H9 (cell line): ENCODE measurements around the gene FASLG. TPM values are rescaled to one million over a fixed set of nuclear protein-coding genes. Genes with fewer than 3 reads are reported as not detected.

Experiments
- DNase-seq: peaks from one replicate; pipeline ENCODE4 v3.0.0-alpha.2; 2017
- H2AFZ ChIP-seq: one replicate; pipeline ENCODE4 v1.6.1; 2013; ENCODE audit warnings: mild to moderate bottlenecking, low read length, control low read depth, moderate library complexity
- H2AK5ac ChIP-seq: 2 replicates; pipeline ENCODE4 v1.6.1; 2013; ENCODE audit warnings: low read length, control low read depth, mixed read lengths; ENCODE audit not compliant: insufficient read length
- H2BK120ac ChIP-seq: one replicate; pipeline ENCODE4 v1.6.1; 2013; ENCODE audit warnings: low read depth, mild to moderate bottlenecking, low read length, control low read depth, inconsistent platforms; ENCODE audit not compliant: poor library complexity, severe bottlenecking
- H2BK12ac ChIP-seq: 2 replicates; pipeline ENCODE4 v1.6.1; 2013; ENCODE audit warnings: low read length, control low read depth, mixed read lengths, low read depth; ENCODE audit not compliant: insufficient read length
- H2BK15ac ChIP-seq: 2 replicates; pipeline ENCODE4 v1.6.1; 2013; ENCODE audit warnings: low read depth, low read length, control low read depth
- H2BK20ac ChIP-seq: one replicate; pipeline ENCODE4 v1.6.1; 2013; ENCODE audit warnings: low read depth, mild to moderate bottlenecking, low read length, control low read depth, inconsistent platforms; ENCODE audit not compliant: poor library complexity, severe bottlenecking
- H2BK5ac ChIP-seq: 2 replicates; pipeline ENCODE4 v1.6.1; 2013; ENCODE audit warnings: low read length, control low read depth, mixed read lengths; ENCODE audit not compliant: insufficient read length
- H3K14ac ChIP-seq: 2 replicates; pipeline ENCODE4 v1.6.1; 2013; ENCODE audit warnings: low read length, control low read depth; ENCODE audit not compliant: insufficient read depth
- H3K18ac ChIP-seq: 2 replicates; pipeline ENCODE4 v1.6.1; 2013; ENCODE audit warnings: low read depth, mild to moderate bottlenecking, mixed read lengths, low read length, control low read depth; ENCODE audit not compliant: insufficient read length
- H3K23ac ChIP-seq: 2 replicates; pipeline ENCODE4 v1.6.1; 2013; ENCODE audit warnings: low read length, control low read depth, mixed read lengths, low read depth; ENCODE audit not compliant: insufficient read length
- H3K23me2 ChIP-seq: 2 replicates; pipeline ENCODE4 v1.6.1; 2013; ENCODE audit warnings: low read depth, mild to moderate bottlenecking, mixed read lengths, low read length, control low read depth; ENCODE audit not compliant: insufficient read length, poor library complexity, severe bottlenecking
- H3K27ac ChIP-seq: 2 replicates; pipeline ENCODE4 v1.5.1; 2013; ENCODE audit warnings: low read length, control low read depth, mixed read lengths, low read depth; ENCODE audit not compliant: insufficient read length
- H3K27me3 ChIP-seq: 2 replicates; pipeline ENCODE4 v1.6.1; 2013; ENCODE audit warnings: low read length, control low read depth, inconsistent platforms; ENCODE audit not compliant: insufficient read depth
- H3K4ac ChIP-seq: 2 replicates; pipeline ENCODE4 v1.6.1; 2013; ENCODE audit warnings: low read depth, mild to moderate bottlenecking, control low read depth, inconsistent platforms, low read length, moderate library complexity
- H3K4me1 ChIP-seq: 2 replicates; pipeline ENCODE4 v1.6.1; 2013; ENCODE audit warnings: low read length, control low read depth, inconsistent platforms; ENCODE audit not compliant: insufficient read depth
- H3K4me2 ChIP-seq: 2 replicates; pipeline ENCODE4 v1.6.1; 2013; ENCODE audit warnings: low read length, control low read depth, mixed read lengths; ENCODE audit not compliant: insufficient read length, insufficient read depth
- H3K56ac ChIP-seq: 2 replicates; pipeline ENCODE4 v1.6.1; 2013; ENCODE audit warnings: low read depth, mild to moderate bottlenecking, mixed read lengths, low read length, control low read depth; ENCODE audit not compliant: insufficient read length
- H3K79me1 ChIP-seq: 2 replicates; pipeline ENCODE4 v1.6.1; 2013; ENCODE audit warnings: low read depth, mild to moderate bottlenecking, moderate library complexity, low read length, control low read depth, inconsistent platforms; ENCODE audit not compliant: insufficient read depth, poor library complexity, severe bottlenecking
- H3K79me2 ChIP-seq: 2 replicates; pipeline ENCODE4 v1.6.1; 2013; ENCODE audit warnings: low read length, control low read depth, inconsistent platforms; ENCODE audit not compliant: insufficient read depth
- H3K9ac ChIP-seq: 2 replicates; pipeline ENCODE4 v1.6.1; 2013; ENCODE audit warnings: low read length, control low read depth, mixed read lengths; ENCODE audit not compliant: insufficient read length; ENCODE audit errors: extremely low read depth
- H3K9me3 ChIP-seq: one replicate; pipeline ENCODE4 v1.6.1; 2013; ENCODE audit warnings: low read depth, low read length, inconsistent platforms; ENCODE audit not compliant: control insufficient read depth
- H3T11ph ChIP-seq: one replicate; pipeline ENCODE4 v1.6.1; 2013; ENCODE audit warnings: mild to moderate bottlenecking, low read length, control low read depth, inconsistent platforms
- H4K20me1 ChIP-seq: one replicate; pipeline ENCODE4 v1.6.1; 2013; ENCODE audit not compliant: control insufficient read depth, insufficient read length, insufficient read depth
- H4K5ac ChIP-seq: 2 replicates; pipeline ENCODE4 v1.6.1; 2013; ENCODE audit warnings: low read depth, mild to moderate bottlenecking, mixed read lengths, low read length, control low read depth; ENCODE audit not compliant: insufficient read length
- H4K8ac ChIP-seq: replicated peaks from 2 replicates; pipeline ENCODE4 v1.6.1; 2013; ENCODE audit warnings: low read length, control low read depth, mixed read lengths, low read depth; ENCODE audit not compliant: insufficient read length
- H4K91ac ChIP-seq: 2 replicates; pipeline ENCODE4 v1.6.1; 2013; ENCODE audit warnings: low read depth, mild to moderate bottlenecking, moderate library complexity, mixed read lengths, low read length, control low read depth; ENCODE audit not compliant: insufficient read length
- H3K27ac Mint-ChIP-seq, 3 experiments: 2 replicates in 2 of 3; 3 replicates in 1 of 3; pipeline ENCODE4 v1.8.0; 2020 to 2021; ENCODE audit warnings: mixed read lengths in 3 of 3, mild to moderate bottlenecking in 1 of 3, moderate library complexity in 1 of 3
- H3K27me3 Mint-ChIP-seq: 2 replicates; pipeline ENCODE4 v1.8.0; 2021; ENCODE audit warnings: low read depth, mild to moderate bottlenecking, moderate library complexity, mixed read lengths
- H3K36me3 Mint-ChIP-seq, 3 experiments: 2 replicates in 2 of 3; 3 replicates in 1 of 3; pipeline ENCODE4 v1.8.0; 2020 to 2021; ENCODE audit warnings: low read depth in 3 of 3, mixed read lengths in 3 of 3; ENCODE audit not compliant: insufficient read depth in 1 of 3
- H3K4me1 Mint-ChIP-seq, 2 experiments: 2 replicates each; pipeline ENCODE4 v1.8.0; 2020; ENCODE audit warnings: mixed read lengths in 2 of 2
- H3K4me3 Mint-ChIP-seq, 2 experiments: 2 replicates in 1 of 2; 3 replicates in 1 of 2; pipeline ENCODE4 v1.8.0; 2020 to 2021; ENCODE audit warnings: mild to moderate bottlenecking in 2 of 2, mixed read lengths in 2 of 2, moderate library complexity in 1 of 2
- H3K9me3 Mint-ChIP-seq, 2 experiments: 2 replicates in 1 of 2; 3 replicates in 1 of 2; pipeline ENCODE4 v1.8.0; 2020; ENCODE audit warnings: mild to moderate bottlenecking in 2 of 2, mixed read lengths in 2 of 2, moderate library complexity in 1 of 2
- CTCF ChIP-seq: fragments of 200-600 bp; sonication (generic); conservative IDR thresholded peaks from 3 replicates; pipeline ENCODE4 v1.8.0; 2021; ENCODE audit warnings: antibody characterized with exemption, mild to moderate bottlenecking
- WGBS: extraction: QIAGEN DNeasy Blood & Tissue Kit; methylation state at CpG from one replicate; pipeline ENCODE4 v1.1.7; 2013; ENCODE audit warnings: missing lambda C conversion rate, low lambda C conversion rate, mixed read lengths; ENCODE audit not compliant: insufficient read length; ENCODE audit errors: extremely low coverage; 5-methylcytosine and 5-hydroxymethylcytosine counted together
- total RNA-seq: library from RNA; stranded (reverse); gene quantifications from 2 replicates; pipeline ENCODE4 v1.2.1, GENCODE V29; 2021

The FASLG gene
- total RNA-seq, 1 experiment from 2014 or later, result not detected

GRCh38 chr1:172653015-172653709, 5.7 kb upstream of the FASLG start:
- Histone ChIP-seq H3K79me1 (no peaks in the 10 kb centered on the region), H3T11ph (no peak overlapping the region), H4K5ac (no peak overlapping the region), H3K4me2 (no peak overlapping the region), H2AFZ (no peak overlapping the region), H2BK5ac (no peak overlapping the region), H4K91ac (no peak overlapping the region), H3K23me2 (no peaks in the 10 kb centered on the region), H2BK15ac (no peak overlapping the region), H4K20me1 (no peaks in the 10 kb centered on the region), H2BK120ac (no peak overlapping the region), H3K27ac (no peak overlapping the region), H2BK12ac (no peak overlapping the region), H3K14ac (no peak overlapping the region), H2BK20ac (no peak overlapping the region), H3K4me1 (no peaks in the 10 kb centered on the region), H4K8ac (no peak overlapping the region), H3K79me2 (no peaks in the 10 kb centered on the region), H2AK5ac (no peak overlapping the region), H3K9me3 (no peaks in the 10 kb centered on the region), H3K27me3 (no peaks in the 10 kb centered on the region), H3K56ac (no peak overlapping the region), H3K23ac (no peak overlapping the region), H3K9ac (no peak overlapping the region), H3K18ac (no peak overlapping the region), H3K4ac (no peak overlapping the region)
- Mint-ChIP-seq H3K36me3 (no peaks in the 10 kb centered on the region), H3K4me1 (no peaks in the 10 kb centered on the region; a peak in 1 of 4 replicates), H3K4me3 (no peak overlapping the region), H3K9me3 (no peaks in the 10 kb centered on the region; a peak in 1 of 5 replicates), H3K27ac (no peak overlapping the region), H3K27me3 (no peaks in the 10 kb centered on the region)
- TF ChIP-seq CTCF, result no peak
- no peak for DNase-seq
- WGBS, result no CpG with 5 or more reads among the region's 5 CpGs
